DND-41 (cell line): ENCODE measurements around the gene ERC2.

Experiments used
- ATAC-seq: fragments of 200-7000 bp; cut with Tn5 transposase; 3 replicates; pipeline ENCODE4 v1.9.1; 2021; ENCODE audit warnings: low read depth; ENCODE audit not compliant: insufficient read depth
- DNase-seq: peaks from one replicate; pipeline ENCODE4 v3.0.0-alpha.2; 2020
- H2AFZ ChIP-seq: 2 replicates; pipeline ENCODE4 v1.6.0; 2012; ENCODE audit warnings: low read depth, low read length
- H3K27ac ChIP-seq: 2 replicates; pipeline ENCODE4 v1.5.1; 2012; ENCODE audit warnings: low read length, inconsistent platforms
- H3K27me3 ChIP-seq: fragments of 200-600 bp; sonication (generic); 2 replicates; pipeline ENCODE4 v1.6.0; 2012; ENCODE audit warnings: low read length, mild to moderate bottlenecking, inconsistent platforms; ENCODE audit not compliant: insufficient read depth, poor library complexity
- H3K36me3 ChIP-seq: 2 replicates; pipeline ENCODE4 v1.5.1; 2012; ENCODE audit warnings: low read length, inconsistent platforms; ENCODE audit not compliant: insufficient read depth
- H3K4me1 ChIP-seq: 2 replicates; pipeline ENCODE4 v1.5.1; 2012; ENCODE audit warnings: mild to moderate bottlenecking, low read length; ENCODE audit not compliant: insufficient read depth
- H3K4me2 ChIP-seq: 2 replicates; pipeline ENCODE4 v1.6.0; 2012; ENCODE audit warnings: mild to moderate bottlenecking, moderate library complexity, low read length, inconsistent platforms; ENCODE audit not compliant: insufficient read depth
- H3K4me3 ChIP-seq, 2 experiments: fragments of 200-600 bp in 1 of 2; shearing (Covaris generic) in 1 of 2; 2 replicates each; pipeline ENCODE4 v1.5.1; 2012 to 2016; ENCODE audit warnings: inconsistent platforms in 2 of 2, low read length in 2 of 2, mild to moderate bottlenecking in 2 of 2, low read depth in 1 of 2, moderate library complexity in 1 of 2
- H3K79me2 ChIP-seq: 2 replicates; pipeline ENCODE4 v1.6.0; 2012; ENCODE audit warnings: low read length, inconsistent platforms; ENCODE audit not compliant: insufficient read depth
- H3K9ac ChIP-seq: 2 replicates; pipeline ENCODE4 v1.6.0; 2012; ENCODE audit warnings: low read depth, mild to moderate bottlenecking, inconsistent platforms, low read length, moderate library complexity
- H3K9me3 ChIP-seq: 2 replicates; pipeline ENCODE4 v1.5.1; 2012; ENCODE audit warnings: low read length, moderate library complexity, mild to moderate bottlenecking, inconsistent platforms; ENCODE audit not compliant: insufficient read depth, severe bottlenecking
- H4K20me1 ChIP-seq: 2 replicates; pipeline ENCODE4 v1.6.0; 2012; ENCODE audit warnings: low read length; ENCODE audit not compliant: insufficient read depth
- CTCF ChIP-seq: IDR thresholded peaks from 2 replicates; pipeline ENCODE4 v1.5.1; 2012; ENCODE audit warnings: borderline replicate concordance, low read length, moderate library complexity, mild to moderate bottlenecking; ENCODE audit not compliant: poor library complexity, severe bottlenecking; ENCODE audit errors: extremely low read depth
- EZH2 ChIP-seq: IDR thresholded peaks from 3 replicates; pipeline ENCODE4 v1.6.1; 2012; ENCODE audit warnings: borderline replicate concordance, low read depth, mild to moderate bottlenecking, moderate library complexity, low read length, inconsistent platforms; ENCODE audit not compliant: severe bottlenecking

The ERC2 gene

GRCh38 chr3:55615039-55615693 lies 853.1 kb downstream of the ERC2 start:
- Histone ChIP-seq H4K20me1 (no peaks in the 10 kb centered on the region), H3K4me3 (no peak overlapping the region), H3K36me3 (no peaks in the 10 kb centered on the region), H3K27ac (no peak overlapping the region), H3K9me3 (no peaks in the 10 kb centered on the region), H2AFZ (no peak overlapping the region), H3K4me1 (no peaks in the 10 kb centered on the region), H3K4me2 (no peak overlapping the region), H3K9ac (no peak overlapping the region), H3K79me2 (no peaks in the 10 kb centered on the region), H3K27me3 (peaks cover 3% of the 10 kb centered on the region)
- ATAC-seq (no peak), DNase-seq (no peak)
- no peak for TF ChIP-seq EZH2
- no peak for TF ChIP-seq CTCF

GRCh38 chr3:55611121-55611520 lies 857.1 kb downstream of the ERC2 start:
- no peak overlapping the region for H3K4me2 ChIP-seq
- no peaks in the 10 kb centered on the region for H3K9me3 ChIP-seq
- H3K36me3 ChIP-seq, result no peaks in the 10 kb centered on the region
- no peak for TF ChIP-seq EZH2
- no peak overlapping the region for H3K4me3 ChIP-seq
- H3K27me3 ChIP-seq, result peaks cover 3% of the 10 kb centered on the region
- H3K9ac ChIP-seq, result no peak overlapping the region
- H3K79me2 ChIP-seq, result no peaks in the 10 kb centered on the region
- H2AFZ ChIP-seq, result no peak overlapping the region
- ATAC-seq (no peak), DNase-seq (no peak)
- no peaks in the 10 kb centered on the region for H3K4me1 ChIP-seq
- H3K27ac ChIP-seq, result no peak overlapping the region
- H4K20me1 ChIP-seq, result no peaks in the 10 kb centered on the region

DNA sequence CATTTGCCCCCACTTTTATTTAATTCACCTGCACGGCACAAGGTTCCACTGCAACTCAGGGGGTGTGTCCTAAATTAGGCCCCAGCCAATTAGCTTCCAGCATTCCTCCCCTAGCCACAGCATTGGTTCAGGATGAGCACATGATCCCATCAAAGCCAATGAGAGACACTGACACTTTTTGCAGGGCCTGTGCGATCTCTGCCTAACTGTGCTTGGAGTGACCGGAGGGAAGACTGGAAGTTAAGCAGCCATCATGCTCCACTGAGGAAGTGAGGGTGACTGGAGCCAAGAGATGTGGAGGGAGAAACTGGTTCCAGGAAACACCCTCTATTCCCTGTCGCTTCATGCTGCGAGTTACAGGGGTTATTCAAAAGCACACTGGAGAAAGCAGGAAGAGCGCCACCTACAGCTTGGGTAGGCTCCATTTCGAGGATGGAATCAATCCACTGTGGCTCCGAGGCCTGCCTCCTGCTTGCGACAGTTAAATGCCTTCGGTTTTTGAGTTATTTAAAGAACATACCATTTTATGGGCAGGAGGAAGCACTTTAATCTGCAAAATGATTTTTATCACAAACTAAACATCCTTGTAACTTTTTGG lies 858.9 kb downstream of the ERC2 start:
- Histone ChIP-seq H3K79me2 (no peaks in the 10 kb centered on the region), H3K4me1 (no peaks in the 10 kb centered on the region), H3K27ac (no peak overlapping the region), H3K9ac (no peak overlapping the region), H3K9me3 (no peaks in the 10 kb centered on the region), H4K20me1 (no peaks in the 10 kb centered on the region), H2AFZ (no peak overlapping the region), H3K4me3 (no peak overlapping the region), H3K27me3 (peaks cover 3% of the 10 kb centered on the region), H3K4me2 (no peak overlapping the region), H3K36me3 (no peaks in the 10 kb centered on the region)
- DNase-seq (no peak), ATAC-seq (no peak)
- TF ChIP-seq EZH2 (no peak), CTCF (peak; percentile 27)

DNA sequence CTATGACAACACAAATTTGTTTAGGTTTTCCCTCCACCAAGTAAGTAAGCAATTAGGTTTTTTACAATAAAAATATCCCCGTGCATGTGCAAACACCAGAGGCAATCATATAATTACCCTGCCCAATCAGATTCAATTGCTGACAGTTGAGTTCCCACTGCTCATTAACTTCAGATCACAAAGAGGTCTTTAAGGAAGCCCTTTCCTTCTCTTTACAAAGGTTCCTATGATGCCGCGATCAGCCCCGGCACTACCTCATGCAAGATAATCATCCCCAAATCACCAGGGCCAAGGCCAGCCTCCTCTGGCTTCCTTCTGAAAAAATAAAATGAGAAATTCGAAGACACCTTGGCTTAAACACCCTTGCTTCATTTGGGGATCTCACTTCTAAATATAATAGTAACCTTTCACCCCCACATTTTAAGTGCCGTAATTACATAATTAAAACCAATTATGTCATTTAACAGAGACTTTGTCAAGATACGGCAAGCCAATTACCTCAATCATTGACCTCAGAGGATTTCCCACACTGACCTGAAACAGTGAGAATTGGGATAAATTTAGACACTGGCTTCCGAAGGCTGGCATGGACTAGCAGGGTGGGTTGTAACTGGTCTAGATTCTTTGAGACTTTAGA lies 859.8 kb downstream of the ERC2 start:
- no peak overlapping the region for H3K4me3 ChIP-seq
- no peak overlapping the region for H2AFZ ChIP-seq
- no peak overlapping the region for H3K27ac ChIP-seq
- TF ChIP-seq EZH2 (no peak), CTCF (no peak)
- no peak overlapping the region for H3K9ac ChIP-seq
- H3K27me3 ChIP-seq, result peaks cover 3% of the 10 kb centered on the region
- no peaks in the 10 kb centered on the region for H4K20me1 ChIP-seq
- H3K79me2 ChIP-seq, result no peaks in the 10 kb centered on the region
- ATAC-seq (no peak), DNase-seq (no peak)
- no peaks in the 10 kb centered on the region for H3K4me1 ChIP-seq
- no peaks in the 10 kb centered on the region for H3K36me3 ChIP-seq
- no peaks in the 10 kb centered on the region for H3K9me3 ChIP-seq
- no peak overlapping the region for H3K4me2 ChIP-seq
